HCT116 (cell line): Measurements from ENCODE around the gene ARHGEF19.

Source experiments
- CTCF ChIP-seq, 3 experiments: fragments of 200-600 bp in 1 of 3; sonication (generic) in 1 of 3; IDR thresholded peaks in 2 of 3; conservative IDR thresholded peaks in 1 of 3; 2 replicates each; pipeline ENCODE4 v1.5.1; 2012 to 2017; ENCODE audit warnings: low read depth in 2 of 3, low read length in 2 of 3, antibody characterized with exemption in 1 of 3, borderline replicate concordance in 1 of 3, control low read depth in 1 of 3, mild to moderate bottlenecking in 1 of 3, mixed read lengths in 1 of 3, mixed run types in 1 of 3, moderate library complexity in 1 of 3; ENCODE audit not compliant: insufficient read depth in 1 of 3
- ELF1 ChIP-seq: IDR thresholded peaks from 2 replicates; pipeline ENCODE4 v1.6.1; 2012; ENCODE audit warnings: low read depth, borderline replicate concordance
- RAD21 ChIP-seq: IDR thresholded peaks from 2 replicates; pipeline ENCODE4 v1.6.1; 2012; ENCODE audit warnings: low read depth, mild to moderate bottlenecking
- REST ChIP-seq: IDR thresholded peaks from 2 replicates; pipeline ENCODE4 v1.6.1; 2012; ENCODE audit warnings: low read depth
- SIN3A ChIP-seq: IDR thresholded peaks from 2 replicates; pipeline ENCODE4 v1.6.1; 2012; ENCODE audit warnings: low read depth

- TF ChIP-seq CTCF (IDR thresholded peaks at IDR 0.05 in 2 of 3, conservative IDR thresholded peaks at IDR 0.05 in 1 of 3; ENCODE audit: borderline replicate concordance in 1 of 3, insufficient read depth in 1 of 3, low read depth in 2 of 3, low read length in 2 of 3), result no peak
- no peak for TF ChIP-seq REST
- TF ChIP-seq RAD21, result no peak
- TF ChIP-seq ELF1, result no peak
- no peak for TF ChIP-seq SIN3A
Measured at GRCh38 chr1:16251381-16251780, 38.9 kb upstream of the ARHGEF19 start.
